Mucosa of rectum (tissue), 2 donors: Measurements from ENCODE around the gene OASL.
"Not testable (repeated sequence)": the region's sequence is repeated elsewhere in the genome, so short reads cannot be mapped to it uniquely, and the experiment has no call there.

ENCODE experiments used
- H3K27ac ChIP-seq, 2 donors: one replicate each; pipeline ENCODE4 v1.7.0; 2013; ENCODE audit warnings: inconsistent platforms in 2 of 2, low read depth in 2 of 2, low read length in 2 of 2
- H3K27me3 ChIP-seq, 2 donors: one replicate each; pipeline ENCODE4 v1.7.0; 2013; ENCODE audit warnings: low read length in 2 of 2; ENCODE audit not compliant: control insufficient read depth in 2 of 2, insufficient read depth in 2 of 2
- H3K36me3 ChIP-seq, 2 donors: one replicate each; pipeline ENCODE4 v1.7.0; 2013; ENCODE audit warnings: low read length in 2 of 2; ENCODE audit not compliant: control insufficient read depth in 2 of 2, insufficient read depth in 2 of 2
- H3K4me1 ChIP-seq, 2 donors: one replicate each; pipeline ENCODE4 v1.7.0; 2013; ENCODE audit warnings: low read length in 2 of 2, mild to moderate bottlenecking in 1 of 2; ENCODE audit not compliant: control insufficient read depth in 2 of 2, insufficient read depth in 2 of 2
- H3K4me3 ChIP-seq, 2 donors: one replicate each; pipeline ENCODE4 v1.7.0; 2013; ENCODE audit warnings: low read length in 2 of 2
- H3K9ac ChIP-seq, 2 donors: one replicate each; pipeline ENCODE4 v1.7.0; 2013; ENCODE audit warnings: low read length in 2 of 2, low read depth in 1 of 2, mild to moderate bottlenecking in 1 of 2
- H3K9me3 ChIP-seq, 2 donors: one replicate each; pipeline ENCODE4 v1.7.0; 2013; ENCODE audit warnings: low read length in 2 of 2; ENCODE audit not compliant: control insufficient read depth in 2 of 2
- donor health status: healthy.
- donor health status: Normal muscosa, but diverticular disease.

OASL gene

GRCh38 chr12:121059031-121059898, 20.2 kb upstream of the OASL start:
- no peaks in the 10 kb centered on the region for H3K36me3 ChIP-seq
- peaks cover 3 to 4% of the 10 kb centered on the region in 2 donors for H3K4me1 ChIP-seq
- H3K4me3 ChIP-seq = no peak overlapping the region
- H3K9ac ChIP-seq = no peak overlapping the region
- no peaks in the 10 kb centered on the region for H3K27me3 ChIP-seq
- H3K27ac ChIP-seq = peak overlapping the region in 1 of 2 donors; percentile 81
- no peaks in the 10 kb centered on the region for H3K9me3 ChIP-seq

- no peaks in the 10 kb centered on the region for H3K27me3 ChIP-seq
- no peak overlapping the region for H3K4me3 ChIP-seq
- peaks cover 3 to 4% of the 10 kb centered on the region in 2 donors for H3K4me1 ChIP-seq
- H3K27ac ChIP-seq = no peak overlapping the region
- no peaks in the 10 kb centered on the region for H3K9me3 ChIP-seq
- H3K9ac ChIP-seq = no peak overlapping the region
- H3K36me3 ChIP-seq = no peaks in the 10 kb centered on the region
Measured at GRCh38 chr12:121057794-121058193, 18.7 kb upstream of the OASL start.

- Histone ChIP-seq H3K4me3 (no peak overlapping the region), H3K9me3 (no peaks in the 10 kb centered on the region), H3K4me1 (no peaks in the 10 kb centered on the region), H3K9ac (no peak overlapping the region), H3K27ac (no peak overlapping the region), H3K27me3 (no peaks in the 10 kb centered on the region), H3K36me3 (no peaks in the 10 kb centered on the region)
Measured at GRCh38 chr12:121053706-121054105, 14.7 kb upstream of the OASL start.

- H3K4me1 ChIP-seq = peaks cover 6 to 7% of the 10 kb centered on the region in 2 donors
- H3K36me3 ChIP-seq = no peaks in the 10 kb centered on the region
- H3K4me3 ChIP-seq = no peak overlapping the region
- no peaks in the 10 kb centered on the region for H3K9me3 ChIP-seq
- H3K27ac ChIP-seq = no peak overlapping the region
- H3K27me3 ChIP-seq = no peaks in the 10 kb centered on the region
- no peak overlapping the region for H3K9ac ChIP-seq
Measured at GRCh38 chr12:121050725-121051124, 11.7 kb upstream of the OASL start.

GRCh38 chr12:121048442-121048841, 9.4 kb upstream of the OASL start:
- no peak overlapping the region for H3K27ac ChIP-seq
- H3K4me3 ChIP-seq = no peak overlapping the region
- no peaks in the 10 kb centered on the region for H3K27me3 ChIP-seq
- H3K4me1 ChIP-seq = peaks cover 6 to 14% of the 10 kb centered on the region in 2 donors
- no peak overlapping the region for H3K9ac ChIP-seq
- H3K9me3 ChIP-seq = no peaks in the 10 kb centered on the region
- no peaks in the 10 kb centered on the region for H3K36me3 ChIP-seq

- not testable (repeated sequence) for H3K4me3 ChIP-seq, H3K9me3 ChIP-seq, H3K36me3 ChIP-seq, H3K27me3 ChIP-seq, H3K9ac ChIP-seq
- Histone ChIP-seq H3K4me1 (peaks cover 6 to 14% of the 10 kb centered on the region in 2 donors), H3K27ac (peak overlapping the region in 1 of 2 donors; percentile 35)
Measured at GRCh38 chr12:121047400-121047799, 8.4 kb upstream of the OASL start.

GRCh38 chr12:121043067-121043466, 4.0 kb upstream of the OASL start:
- no peak overlapping the region for H3K4me3 ChIP-seq
- no peaks in the 10 kb centered on the region for H3K9me3 ChIP-seq
- H3K36me3 ChIP-seq = no peaks in the 10 kb centered on the region
- H3K27me3 ChIP-seq = no peaks in the 10 kb centered on the region
- H3K27ac ChIP-seq = no peak overlapping the region
- H3K9ac ChIP-seq = no peak overlapping the region
- peaks cover 13 to 23% of the 10 kb centered on the region in 2 donors for H3K4me1 ChIP-seq

GRCh38 chr12:121036810-121037326, 2.2 kb downstream of the OASL start:
- peaks cover 13 to 14% of the 10 kb centered on the region in 2 donors for H3K4me1 ChIP-seq
- no peaks in the 10 kb centered on the region for H3K27me3 ChIP-seq
- H3K9me3 ChIP-seq = no peaks in the 10 kb centered on the region
- no peak overlapping the region for H3K27ac ChIP-seq
- peaks cover 0 to 4% of the 10 kb centered on the region in 2 donors for H3K36me3 ChIP-seq
- H3K4me3 ChIP-seq = no peak overlapping the region
- H3K9ac ChIP-seq = no peak overlapping the region

- Histone ChIP-seq H3K27ac (peak overlapping the region; percentile 6 to 60), H3K4me3 (no peak overlapping the region), H3K9ac (no peak overlapping the region), H3K4me1 (peaks cover 13 to 14% of the 10 kb centered on the region in 2 donors), H3K9me3 (no peaks in the 10 kb centered on the region), H3K27me3 (no peaks in the 10 kb centered on the region), H3K36me3 (peaks cover 0 to 4% of the 10 kb centered on the region in 2 donors)
Measured at GRCh38 chr12:121034616-121035305, 4.3 kb downstream of the OASL start.
